ENCODE measurements around the gene TJP2.
"Not testable (repeated sequence)": the region's sequence is repeated elsewhere in the genome, so short reads cannot be mapped to it uniquely, and the experiment has no call there.

The TJP2 gene

DNA sequence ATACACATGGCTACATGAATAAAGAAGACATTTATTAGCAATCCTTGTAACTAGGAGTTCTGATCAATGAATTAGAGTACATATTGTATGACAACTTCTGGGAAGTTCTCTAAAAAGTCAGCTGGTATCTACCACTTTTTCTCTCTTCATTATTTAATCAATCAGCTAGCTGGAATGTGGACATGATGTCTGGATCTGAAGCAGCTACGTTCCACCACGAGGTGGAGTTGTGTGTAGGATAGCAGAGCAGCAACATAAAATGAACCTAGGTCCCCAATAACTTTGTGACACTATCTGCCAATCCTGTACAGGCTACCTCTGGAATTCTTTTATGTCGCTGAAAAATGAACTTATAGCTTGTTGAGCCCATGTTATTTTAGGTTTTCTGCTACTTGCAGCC is 118.0 kb downstream of the TJP2 start:
- no peak for DNase-seq (ENCODE audit: low read depth, low spot score)

DNA sequence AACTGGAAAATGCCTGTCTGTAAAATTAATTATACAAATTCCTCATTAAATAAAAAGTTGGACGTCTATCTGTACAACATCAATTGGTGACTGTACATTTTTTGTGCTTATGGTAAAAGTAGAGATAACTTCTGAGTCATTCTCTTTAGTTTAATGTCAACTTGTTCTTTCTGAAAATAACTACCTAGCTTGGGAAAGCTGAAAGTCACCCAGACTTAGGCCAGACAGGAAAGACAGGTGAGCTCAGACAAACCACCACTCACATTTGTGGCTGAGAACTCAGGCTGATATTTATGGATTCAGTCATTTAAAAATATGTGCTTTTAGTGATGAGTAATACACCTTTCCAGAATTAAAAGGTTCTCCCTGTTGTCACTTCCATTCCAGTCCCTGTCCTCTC is 119.1 kb downstream of the TJP2 start:
- DNase-seq (ENCODE audit: low read depth, low spot score) = no peak

DNA sequence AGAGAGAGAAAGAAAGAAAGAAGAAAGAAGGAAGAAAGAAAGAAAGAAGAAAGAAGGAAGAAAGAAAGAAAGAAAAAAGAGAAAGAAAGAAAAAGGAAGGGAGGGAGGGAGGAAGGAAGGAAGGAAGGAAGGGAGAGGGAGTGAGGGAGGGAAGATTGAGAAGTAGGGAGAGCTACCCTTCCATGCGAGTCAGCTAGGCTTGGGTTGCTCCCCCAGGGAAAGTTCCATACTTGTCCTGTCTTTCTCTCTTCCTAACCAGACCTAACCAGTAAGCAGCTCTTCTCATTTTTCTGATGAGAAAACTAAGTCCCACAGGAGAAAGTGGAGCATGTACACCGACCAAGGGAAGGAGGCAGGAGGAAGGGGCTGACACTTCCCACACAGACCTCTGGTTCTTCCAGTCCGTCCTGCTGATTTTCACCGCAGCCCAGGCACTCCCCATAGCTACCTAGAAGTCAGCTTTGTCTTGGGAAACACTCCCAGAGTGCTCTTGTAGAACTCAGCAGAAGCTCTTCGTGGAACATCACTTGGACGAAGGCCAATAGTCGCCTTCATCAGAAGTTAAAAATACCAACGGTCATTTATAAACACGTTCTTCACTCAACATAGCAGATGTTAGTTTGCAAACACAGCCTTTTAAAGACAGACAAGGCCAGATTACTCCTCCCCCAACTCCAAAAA is 121.9 kb downstream of the TJP2 start:
- DNase-seq (ENCODE audit: low read depth, low spot score) = no peak

DNA sequence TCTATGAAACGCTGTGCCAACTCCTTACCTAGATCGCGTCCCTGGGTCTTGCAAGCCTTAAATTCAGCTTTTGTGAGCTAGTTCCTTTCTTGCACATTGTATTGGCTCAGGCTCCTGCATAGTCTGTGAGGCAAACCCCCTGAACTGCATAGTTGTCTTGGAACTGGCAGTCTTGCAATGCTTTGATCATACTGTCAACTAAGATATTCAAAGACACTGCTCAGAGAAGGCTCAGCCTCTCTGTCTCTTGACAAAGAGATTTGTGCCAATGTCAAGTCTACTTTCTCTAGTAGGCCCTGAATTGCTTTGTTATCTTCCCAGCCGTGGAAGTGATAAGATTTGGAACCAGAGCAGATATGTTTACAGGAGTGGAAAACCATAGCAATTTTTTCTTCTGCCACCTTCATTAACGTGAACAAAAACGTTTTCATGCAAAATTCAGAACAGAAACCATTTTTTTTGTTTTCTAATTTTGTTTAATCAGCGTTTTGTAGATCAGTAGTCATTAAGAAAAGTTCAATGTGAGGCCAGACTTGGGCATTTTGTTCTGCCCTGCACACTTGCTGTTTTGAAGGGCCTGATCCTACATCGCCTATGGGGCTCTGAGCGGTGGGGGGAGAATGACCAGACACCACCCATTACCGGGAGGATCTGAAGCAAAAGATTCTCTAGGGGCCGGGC is 123.4 kb downstream of the TJP2 start:
- no peak for DNase-seq (ENCODE audit: low read depth, low spot score)

DNA sequence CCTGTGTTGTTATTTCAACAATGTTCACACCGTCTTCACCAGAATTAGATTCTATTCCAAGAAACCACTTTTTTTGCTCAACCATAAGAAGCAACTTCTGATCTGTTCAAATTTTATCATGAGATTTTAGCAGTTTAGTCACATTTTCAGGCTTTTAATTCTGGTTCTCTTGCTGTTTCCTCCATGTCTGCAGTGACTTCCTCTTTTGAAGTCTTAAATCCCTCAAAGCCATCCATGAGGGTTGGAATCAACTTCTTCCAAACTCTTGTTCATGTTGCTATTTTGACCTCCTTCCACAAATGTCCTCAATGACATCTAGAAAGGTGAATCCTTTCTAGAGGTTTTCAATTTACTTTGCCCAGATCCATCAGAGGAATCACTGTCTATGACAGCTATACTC is 125.2 kb downstream of the TJP2 start:
- no peak for DNase-seq (ENCODE audit: low read depth, low spot score)

DNA sequence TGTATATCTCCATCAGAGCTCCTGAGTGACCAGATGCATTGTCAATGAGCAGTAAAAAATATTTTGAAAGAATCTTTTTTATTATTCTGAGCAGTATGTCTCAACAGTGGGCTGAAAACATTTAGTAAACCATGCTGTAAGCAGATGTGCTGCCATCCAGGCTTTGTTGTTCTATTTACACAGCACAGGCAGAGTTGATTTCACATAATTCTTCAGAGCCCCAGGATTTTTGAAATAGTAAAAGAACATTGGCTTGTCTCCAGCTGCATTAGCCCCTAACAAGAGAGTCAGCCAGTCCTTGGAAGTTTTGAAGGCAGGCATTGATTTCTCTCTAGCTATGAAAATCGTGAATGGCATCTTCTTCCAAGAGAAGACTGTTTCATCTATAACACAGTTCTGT is 125.7 kb downstream of the TJP2 start:
- DNase-seq (ENCODE audit: low read depth, low spot score) = no peak

DNA sequence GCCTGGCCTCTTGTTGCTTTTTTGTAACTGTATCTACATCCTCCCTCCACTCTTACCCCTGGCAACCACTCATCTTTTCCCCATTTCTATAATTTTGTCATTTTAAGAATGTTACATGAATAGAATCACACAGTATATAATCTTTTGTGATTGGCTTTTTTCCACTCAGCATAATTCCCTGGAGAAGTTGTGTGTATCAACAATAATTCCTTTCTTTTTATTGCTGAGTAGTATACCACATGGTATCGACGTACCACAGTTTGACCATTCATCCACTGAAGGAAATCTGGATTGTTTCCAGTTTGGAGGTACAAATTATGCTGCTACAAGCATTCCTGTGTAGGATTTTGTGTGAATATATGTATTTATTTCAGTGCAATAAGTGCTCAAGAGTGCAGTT is 129.3 kb downstream of the TJP2 start:
- no peak for DNase-seq (ENCODE audit: low read depth, low spot score)

DNA sequence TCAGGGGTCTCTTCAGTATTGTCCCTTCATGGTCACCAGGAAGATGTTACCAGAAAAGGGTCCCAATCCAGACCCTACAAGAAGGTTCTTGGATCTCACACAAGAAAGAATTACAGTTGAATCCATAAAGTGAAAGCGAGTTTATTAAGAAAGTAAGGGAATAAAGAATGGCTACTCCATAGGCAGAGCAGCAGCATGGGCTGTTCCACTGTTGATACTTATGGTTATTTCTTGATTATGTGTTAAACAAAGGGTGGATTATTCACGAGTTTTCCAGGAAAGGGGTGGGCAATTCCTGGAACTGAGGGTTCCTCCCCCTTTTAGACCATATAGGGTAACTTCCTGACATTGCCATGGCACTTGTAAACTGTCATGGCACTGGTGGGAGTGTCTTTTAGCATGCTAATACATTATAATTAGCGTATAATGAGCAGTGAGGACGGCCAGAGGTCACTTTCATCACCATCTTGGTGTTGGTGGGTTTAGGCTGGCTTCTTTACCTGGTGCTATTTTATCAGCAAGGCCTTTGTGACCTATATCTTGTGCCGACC is 132.9 kb downstream of the TJP2 start:
- DNase-seq (ENCODE audit: low read depth, low spot score) = not testable (repeated sequence)

DNA sequence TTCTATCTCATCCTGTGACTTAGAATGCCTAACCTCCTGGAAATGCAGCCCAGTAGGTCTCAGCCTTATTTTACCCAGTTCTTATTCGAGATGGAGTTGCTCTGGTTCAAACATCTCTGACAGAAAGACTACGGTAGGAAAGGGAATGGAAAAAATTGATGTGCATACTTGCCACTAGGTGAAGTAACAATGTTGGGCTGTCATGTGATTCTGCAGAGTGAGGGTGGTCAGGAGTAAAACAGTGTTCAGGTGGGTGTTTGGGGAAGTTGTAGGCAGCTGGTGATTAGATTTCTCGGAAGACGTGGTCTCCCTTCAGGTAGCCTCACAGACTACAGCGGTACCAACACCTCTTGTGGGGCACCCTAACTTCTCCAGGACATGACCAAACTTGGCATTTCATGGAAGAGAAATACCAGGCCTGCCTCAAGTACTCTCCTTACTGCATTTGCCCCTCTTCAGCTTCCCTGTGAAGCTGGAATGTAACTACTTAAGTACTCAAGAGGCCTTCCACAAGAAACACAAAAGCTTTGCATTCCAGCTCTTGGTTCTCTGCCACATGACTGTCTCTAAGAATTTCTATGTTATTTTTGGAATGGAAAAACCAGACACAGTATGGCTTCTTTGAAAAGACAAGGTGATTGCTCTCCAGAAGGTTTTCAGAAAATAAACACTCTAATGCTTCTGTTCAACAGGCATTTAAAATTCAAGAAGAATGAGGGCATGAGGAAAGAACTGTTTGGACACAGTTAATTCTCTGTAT is 133.5 kb downstream of the TJP2 start:
- DNase-seq (ENCODE audit: low read depth, low spot score) = no peak

DNA sequence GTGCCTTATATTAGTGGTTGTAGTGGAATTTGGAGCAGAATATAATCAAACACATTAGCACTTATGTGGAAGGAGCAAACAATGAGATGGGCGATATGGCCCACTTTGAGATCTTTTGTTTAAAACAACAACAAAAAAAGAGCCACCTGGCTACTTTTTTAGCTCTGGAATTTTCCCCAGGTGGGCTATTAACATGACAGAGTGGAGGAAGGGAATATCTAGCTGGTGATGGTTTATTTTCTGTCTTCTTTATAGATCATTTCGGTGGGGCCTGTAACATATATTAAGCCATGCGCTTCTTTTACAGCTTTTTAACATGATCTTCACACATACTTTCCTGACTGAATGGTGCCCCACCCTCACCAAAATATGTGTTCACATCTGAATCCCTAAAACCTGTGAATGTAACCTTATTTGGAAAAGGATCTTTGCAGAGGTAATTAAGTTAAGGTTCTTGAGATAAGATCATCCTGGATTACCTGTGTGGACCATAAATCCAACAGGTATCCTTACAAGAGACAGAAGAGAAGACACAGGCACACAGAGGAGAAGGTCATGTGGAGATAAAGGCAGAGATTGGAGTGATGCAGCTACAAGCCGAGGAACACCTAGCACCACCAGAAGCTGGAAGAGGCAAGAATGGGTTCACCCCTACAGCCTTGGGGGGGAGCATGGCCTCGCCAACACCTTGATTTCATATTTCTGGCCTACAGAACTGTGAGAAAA is 134.3 kb downstream of the TJP2 start:
- DNase-seq (ENCODE audit: low read depth, low spot score) = no peak

DNA sequence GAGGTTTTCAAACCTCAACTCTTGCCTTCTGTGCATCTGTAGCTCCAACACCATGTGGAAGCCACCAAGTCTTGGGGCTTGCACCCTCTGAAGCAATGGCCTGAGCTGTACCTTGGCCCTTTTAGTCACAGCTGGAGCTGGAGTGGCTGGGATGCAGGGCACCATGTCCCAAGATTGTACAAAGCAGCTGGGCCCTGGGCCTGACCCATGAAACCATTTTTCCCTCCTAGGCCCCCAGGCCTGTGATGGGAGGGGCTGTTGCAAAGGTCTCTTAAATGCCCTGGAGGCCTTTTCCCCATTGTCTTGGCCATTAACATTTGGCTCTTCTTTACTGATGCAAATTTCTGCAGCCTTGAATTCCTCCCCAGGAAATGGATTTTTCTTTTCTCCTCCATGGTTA is 139.1 kb downstream of the TJP2 start:
- DNase-seq (ENCODE audit: low read depth, low spot score) = no peak

DNA sequence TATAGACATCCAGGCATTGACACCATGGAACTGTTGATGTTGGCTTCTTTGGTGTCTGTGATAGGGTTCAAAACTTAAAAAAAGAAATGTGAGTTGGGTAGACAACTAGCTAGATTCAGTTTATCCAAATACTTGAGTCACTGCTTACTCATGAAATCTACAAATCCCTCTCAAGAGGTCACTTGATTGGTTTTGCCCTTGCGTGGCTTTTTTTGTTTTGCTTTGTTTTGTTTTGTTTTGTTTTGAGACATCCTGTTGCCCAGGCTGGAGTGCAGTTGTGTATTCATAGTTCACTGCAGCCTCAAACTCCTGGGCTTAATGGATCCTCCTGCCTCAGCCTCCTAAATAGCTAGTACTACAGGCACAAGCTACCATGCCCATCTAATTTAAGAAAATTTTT is 140.5 kb downstream of the TJP2 start:
- no peak for DNase-seq (ENCODE audit: low read depth, low spot score)

DNA sequence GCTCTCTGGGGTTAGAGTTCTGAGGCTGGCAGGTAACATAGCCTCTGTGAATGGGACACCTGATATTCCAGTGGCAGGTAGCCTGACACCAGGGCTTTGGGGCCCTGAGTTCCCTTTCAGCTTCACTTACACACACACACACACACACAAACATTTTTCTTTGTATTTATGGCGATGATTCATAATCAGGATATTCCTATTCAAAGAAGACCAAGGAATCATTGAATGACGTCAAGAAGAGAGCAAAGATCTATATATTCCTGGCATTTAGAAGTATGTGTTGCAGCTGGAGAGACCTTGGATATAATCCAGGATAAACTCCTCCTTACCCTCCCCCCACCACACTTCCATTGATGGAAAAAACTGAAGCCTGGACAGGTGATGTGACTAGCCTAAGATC is 143.0 kb downstream of the TJP2 start:
- DNase-seq (ENCODE audit: low read depth, low spot score) = no peak

DNA sequence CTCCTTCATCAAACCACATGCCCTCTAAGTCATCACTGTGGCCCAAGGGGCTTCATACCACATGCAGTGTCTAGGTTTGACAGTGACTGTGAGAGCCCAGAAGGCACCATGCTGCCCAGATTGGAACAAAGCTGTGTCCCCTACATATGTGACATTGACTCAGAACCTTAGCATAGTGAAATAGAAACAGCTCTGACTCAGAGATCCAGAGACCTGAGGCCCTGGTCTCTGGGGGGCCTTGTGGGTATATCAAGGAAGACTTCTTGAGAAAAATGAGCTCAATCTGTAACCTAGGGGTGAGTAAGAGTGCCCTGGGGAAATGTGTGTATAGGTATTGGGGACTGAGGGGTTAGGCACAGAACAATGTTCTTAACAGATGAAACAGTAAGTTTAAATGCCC is 143.8 kb downstream of the TJP2 start:
- no peak for DNase-seq (ENCODE audit: low read depth, low spot score)

DNA sequence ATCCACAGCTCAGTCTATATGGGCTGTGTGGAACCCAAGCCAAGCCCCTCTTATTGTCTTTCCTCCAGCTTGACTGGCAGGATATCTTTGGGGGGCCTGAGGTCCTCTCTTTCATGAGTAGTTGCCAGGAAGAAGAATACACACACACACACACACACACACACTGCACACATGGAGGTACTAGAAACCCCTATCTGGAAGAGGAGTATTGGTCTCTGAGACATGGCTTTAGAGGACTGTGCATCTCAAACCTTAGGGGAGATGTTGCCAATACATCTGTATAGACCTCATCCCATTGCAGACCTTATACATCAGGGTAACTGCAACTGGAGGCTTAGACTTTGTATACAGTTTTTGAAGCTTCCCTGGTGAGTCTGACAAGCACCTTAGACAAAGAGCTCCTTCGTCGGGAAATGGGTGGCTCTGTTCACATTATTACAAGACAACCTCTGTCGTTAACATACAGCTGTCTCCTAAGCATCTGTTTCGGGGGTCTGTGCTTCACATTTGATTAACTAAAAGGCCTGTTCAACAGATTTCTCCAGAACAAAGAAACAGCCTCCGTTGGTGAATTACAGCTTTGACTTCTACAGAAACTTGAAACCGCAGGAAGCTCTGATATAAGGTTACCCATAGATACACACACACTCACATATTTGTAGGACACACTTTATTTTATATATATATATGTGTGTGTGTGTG is 145.4 kb downstream of the TJP2 start:
- no peak for DNase-seq (ENCODE audit: low read depth, low spot score)

DNA sequence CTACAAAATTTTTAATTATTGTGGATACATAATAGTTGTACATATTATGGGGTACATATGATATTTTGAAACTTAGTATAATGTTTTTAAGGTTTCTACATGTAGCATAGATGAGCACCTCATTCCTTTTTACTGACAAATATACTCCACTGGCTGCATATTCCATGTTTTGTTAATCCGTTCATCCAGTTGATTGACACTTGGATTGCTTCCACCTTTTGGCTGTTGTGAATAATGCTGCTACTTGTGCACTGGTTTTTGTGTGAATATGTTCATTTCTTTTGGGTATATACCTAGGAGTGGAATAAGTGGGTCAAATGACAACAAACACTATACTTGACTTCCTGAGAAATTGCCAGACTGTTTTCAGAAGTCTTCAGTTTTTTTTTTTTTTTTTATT is 148.2 kb downstream of the TJP2 start:
- DNase-seq (ENCODE audit: low read depth, low spot score) = no peak

DNA sequence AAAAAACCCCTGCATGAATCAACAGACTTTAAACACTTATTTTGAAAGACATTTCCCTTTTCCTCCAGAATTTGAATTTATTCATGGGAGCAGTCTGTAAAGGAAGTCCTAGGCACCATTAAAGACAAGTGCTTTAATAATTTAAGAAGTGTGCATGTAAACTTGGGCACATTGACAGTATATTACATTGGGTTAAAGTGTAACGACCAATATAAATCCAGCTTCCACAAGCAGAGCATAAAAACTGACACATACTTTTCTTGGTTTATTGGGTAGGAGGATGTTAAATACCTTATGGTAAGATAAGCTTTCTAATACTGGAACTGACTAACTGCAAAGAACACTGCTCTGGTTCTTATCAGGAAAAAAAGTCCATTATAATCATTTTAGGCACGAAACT is 149.8 kb downstream of the TJP2 start:
- DNase-seq (ENCODE audit: low read depth, low spot score) = no peak
